ENCODE measurements around the gene WDFY4.

WDFY4 gene

DNA sequence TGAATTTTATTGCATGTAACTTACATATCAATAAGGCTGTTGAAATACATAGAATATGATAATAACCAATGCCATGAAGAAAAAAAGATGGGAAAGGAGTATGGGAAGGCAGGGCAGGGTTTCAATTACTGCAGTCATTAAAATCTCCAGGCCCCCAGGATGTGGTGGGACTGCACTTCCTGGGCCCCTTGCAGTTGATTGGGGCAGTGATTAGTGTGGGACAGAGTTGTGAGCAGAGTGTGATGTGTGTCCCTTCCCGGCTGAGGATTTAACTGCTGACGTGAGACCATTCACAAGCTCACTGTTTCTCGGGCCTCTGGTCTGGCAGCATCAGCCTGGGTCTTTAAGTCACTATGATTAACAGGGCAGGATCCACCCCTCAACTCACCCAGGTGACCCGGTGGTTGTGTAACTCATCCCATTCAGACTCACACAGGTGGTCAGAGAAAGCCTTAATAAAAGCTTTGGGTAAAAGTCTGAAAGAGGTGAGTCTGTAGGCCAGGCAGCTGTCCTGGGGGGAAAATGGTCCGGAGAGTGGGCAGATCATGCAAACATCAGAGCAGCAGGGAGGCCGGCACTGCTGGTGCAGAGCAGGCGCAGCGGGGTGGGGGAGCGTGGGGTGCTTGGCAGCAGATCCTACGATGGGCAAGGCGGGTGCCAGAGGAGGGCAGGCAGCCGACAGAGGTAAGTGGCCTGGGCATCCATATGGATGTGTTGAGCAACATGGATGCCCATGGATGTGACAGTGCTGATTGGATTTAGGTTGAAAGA lies 36.3 kb upstream of the WDFY4 start:
- H3K4me1 ChIP-seq (ENCODE audit: control insufficient read depth, insufficient read depth, low read length) = no peaks in the 10 kb centered on the region
- H3K9ac ChIP-seq (ENCODE audit: low read depth, low read length) = no peak overlapping the region
- H3K4me3 ChIP-seq (ENCODE audit: low read depth, low read length) = no peak overlapping the region
- H3K36me3 ChIP-seq (ENCODE audit: control insufficient read depth, insufficient read depth, low read length) = no peaks in the 10 kb centered on the region
- peaks cover 2% of the 10 kb centered on the region for H3K27me3 ChIP-seq (ENCODE audit: control insufficient read depth, insufficient read depth, low read length)
- H3K9me3 ChIP-seq (ENCODE audit: control insufficient read depth, insufficient read depth, low read length) = no peaks in the 10 kb centered on the region

DNA sequence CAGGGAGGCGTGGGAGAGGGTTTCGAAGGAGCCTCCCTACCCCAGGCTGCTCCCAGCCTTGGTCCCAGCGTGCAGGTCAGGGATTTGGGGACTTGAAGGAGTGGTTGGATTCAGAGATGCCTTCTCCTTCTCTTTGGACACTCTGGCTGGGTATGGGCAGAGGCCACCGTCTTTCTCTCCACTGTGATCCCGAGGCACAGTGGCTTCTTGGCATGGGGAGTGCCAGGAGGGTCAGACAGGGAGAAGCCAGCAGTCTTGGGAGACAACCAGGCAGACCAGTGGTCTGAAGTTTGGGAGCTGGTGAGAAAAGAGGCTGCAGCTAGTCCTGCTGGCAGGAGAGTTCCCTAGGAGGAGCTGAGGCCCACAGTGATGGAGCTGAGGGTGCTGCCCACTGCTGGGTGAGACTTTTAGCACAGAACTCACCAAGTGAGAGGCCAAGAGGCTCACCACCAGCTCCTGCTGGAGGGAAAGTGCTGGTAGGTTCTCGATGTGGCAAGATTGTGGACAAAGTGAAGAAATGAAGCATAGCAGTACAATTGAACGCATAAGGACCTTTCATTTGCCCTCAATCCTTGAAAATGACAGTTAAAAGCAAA lies 35.2 kb upstream of the WDFY4 start:
- Histone ChIP-seq H3K36me3 (ENCODE audit: control insufficient read depth, insufficient read depth, low read length) (no peaks in the 10 kb centered on the region), H3K9me3 (ENCODE audit: control insufficient read depth, insufficient read depth, low read length) (no peaks in the 10 kb centered on the region), H3K4me3 (ENCODE audit: low read depth, low read length) (no peak overlapping the region), H3K4me1 (ENCODE audit: control insufficient read depth, insufficient read depth, low read length) (no peaks in the 10 kb centered on the region), H3K27me3 (ENCODE audit: control insufficient read depth, insufficient read depth, low read length) (peaks cover 7% of the 10 kb centered on the region), H3K9ac (ENCODE audit: low read depth, low read length) (no peak overlapping the region)

DNA sequence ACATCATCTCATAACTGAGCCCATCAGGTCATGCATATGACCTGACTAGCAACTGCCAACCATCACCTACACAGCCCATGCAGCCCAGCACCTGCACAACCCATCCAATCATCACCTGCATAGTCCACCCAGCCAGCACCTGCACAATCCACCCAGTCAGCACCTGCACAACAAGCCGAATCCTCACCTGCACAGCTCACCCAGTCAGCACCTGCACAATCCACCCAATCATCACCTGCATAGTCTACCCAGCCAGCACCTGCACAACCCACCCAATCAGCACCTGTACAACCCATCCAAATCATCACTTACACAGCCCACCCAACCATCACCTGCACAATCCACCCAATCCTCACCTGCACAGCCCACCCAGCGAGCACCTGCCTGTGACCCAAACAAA lies 33.4 kb upstream of the WDFY4 start:
- no peaks in the 10 kb centered on the region for H3K36me3 ChIP-seq (ENCODE audit: control insufficient read depth, insufficient read depth, low read length)
- peaks cover 15% of the 10 kb centered on the region for H3K27me3 ChIP-seq (ENCODE audit: control insufficient read depth, insufficient read depth, low read length)
- H3K9me3 ChIP-seq (ENCODE audit: control insufficient read depth, insufficient read depth, low read length) = no peaks in the 10 kb centered on the region
- no peak overlapping the region for H3K4me3 ChIP-seq (ENCODE audit: low read depth, low read length)
- H3K9ac ChIP-seq (ENCODE audit: low read depth, low read length) = no peak overlapping the region
- H3K4me1 ChIP-seq (ENCODE audit: control insufficient read depth, insufficient read depth, low read length) = no peaks in the 10 kb centered on the region

- H3K9ac ChIP-seq (ENCODE audit: low read depth, low read length) = no peak overlapping the region
- no peaks in the 10 kb centered on the region for H3K36me3 ChIP-seq (ENCODE audit: control insufficient read depth, insufficient read depth, low read length)
- H3K27me3 ChIP-seq (ENCODE audit: control insufficient read depth, insufficient read depth, low read length) = peaks cover 20% of the 10 kb centered on the region
- peaks cover 4% of the 10 kb centered on the region for H3K4me1 ChIP-seq (ENCODE audit: control insufficient read depth, insufficient read depth, low read length)
- no peak overlapping the region for H3K4me3 ChIP-seq (ENCODE audit: low read depth, low read length)
- no peaks in the 10 kb centered on the region for H3K9me3 ChIP-seq (ENCODE audit: control insufficient read depth, insufficient read depth, low read length)
These were observed 32.8 kb upstream of the WDFY4 start for GRCh38 chr10:48651839-48652238.

DNA sequence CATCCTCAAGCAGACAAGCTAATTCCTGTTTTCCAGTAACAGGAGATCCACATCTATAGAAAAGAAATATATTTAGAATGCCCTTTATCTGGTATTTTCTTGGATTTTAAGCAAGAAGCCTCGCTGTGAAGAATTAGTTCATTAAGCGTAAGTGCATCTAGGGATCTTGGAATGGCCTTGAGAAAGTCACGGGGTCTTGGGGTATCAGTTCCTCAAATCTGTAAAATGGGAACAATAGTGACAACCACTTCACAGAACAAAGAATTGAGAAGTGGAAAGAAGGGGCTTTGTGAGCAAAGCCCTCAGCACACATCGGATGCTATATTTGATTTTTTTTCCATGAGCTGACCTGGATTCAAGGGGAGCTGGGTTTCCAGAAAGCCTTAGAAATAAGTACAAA lies 32.3 kb upstream of the WDFY4 start:
- H3K4me3 ChIP-seq (ENCODE audit: low read depth, low read length) = no peak overlapping the region
- H3K27me3 ChIP-seq (ENCODE audit: control insufficient read depth, insufficient read depth, low read length) = peaks cover 25% of the 10 kb centered on the region
- H3K36me3 ChIP-seq (ENCODE audit: control insufficient read depth, insufficient read depth, low read length) = no peaks in the 10 kb centered on the region
- H3K4me1 ChIP-seq (ENCODE audit: control insufficient read depth, insufficient read depth, low read length) = peaks cover 5% of the 10 kb centered on the region
- no peak overlapping the region for H3K9ac ChIP-seq (ENCODE audit: low read depth, low read length)
- H3K9me3 ChIP-seq (ENCODE audit: control insufficient read depth, insufficient read depth, low read length) = no peaks in the 10 kb centered on the region

DNA sequence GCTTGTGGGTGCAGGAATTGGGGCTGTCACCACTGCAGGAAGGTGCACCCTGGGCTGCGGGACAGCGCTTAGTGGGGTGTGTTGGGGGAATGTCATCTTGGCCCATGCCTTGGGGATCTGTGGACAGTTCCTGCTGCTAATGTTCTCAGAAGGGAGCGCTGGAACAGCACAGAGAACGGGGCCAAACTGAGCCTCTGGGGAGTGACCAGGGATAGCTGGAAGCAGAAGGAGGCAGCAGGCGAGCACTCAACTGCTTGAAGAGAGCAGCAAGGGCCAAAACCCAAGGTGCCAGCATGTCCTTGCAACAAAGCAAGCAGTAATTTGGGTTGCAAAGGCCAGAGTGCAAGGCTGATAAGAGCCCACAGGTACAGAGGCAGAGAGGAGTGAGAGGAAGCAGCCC lies 31.3 kb upstream of the WDFY4 start:
- Histone ChIP-seq H3K27me3 (ENCODE audit: control insufficient read depth, insufficient read depth, low read length) (peaks cover 32% of the 10 kb centered on the region), H3K4me3 (ENCODE audit: low read depth, low read length) (no peak overlapping the region), H3K36me3 (ENCODE audit: control insufficient read depth, insufficient read depth, low read length) (no peaks in the 10 kb centered on the region), H3K9ac (ENCODE audit: low read depth, low read length) (no peak overlapping the region), H3K4me1 (ENCODE audit: control insufficient read depth, insufficient read depth, low read length) (peaks cover 5% of the 10 kb centered on the region), H3K9me3 (ENCODE audit: control insufficient read depth, insufficient read depth, low read length) (no peaks in the 10 kb centered on the region)

DNA sequence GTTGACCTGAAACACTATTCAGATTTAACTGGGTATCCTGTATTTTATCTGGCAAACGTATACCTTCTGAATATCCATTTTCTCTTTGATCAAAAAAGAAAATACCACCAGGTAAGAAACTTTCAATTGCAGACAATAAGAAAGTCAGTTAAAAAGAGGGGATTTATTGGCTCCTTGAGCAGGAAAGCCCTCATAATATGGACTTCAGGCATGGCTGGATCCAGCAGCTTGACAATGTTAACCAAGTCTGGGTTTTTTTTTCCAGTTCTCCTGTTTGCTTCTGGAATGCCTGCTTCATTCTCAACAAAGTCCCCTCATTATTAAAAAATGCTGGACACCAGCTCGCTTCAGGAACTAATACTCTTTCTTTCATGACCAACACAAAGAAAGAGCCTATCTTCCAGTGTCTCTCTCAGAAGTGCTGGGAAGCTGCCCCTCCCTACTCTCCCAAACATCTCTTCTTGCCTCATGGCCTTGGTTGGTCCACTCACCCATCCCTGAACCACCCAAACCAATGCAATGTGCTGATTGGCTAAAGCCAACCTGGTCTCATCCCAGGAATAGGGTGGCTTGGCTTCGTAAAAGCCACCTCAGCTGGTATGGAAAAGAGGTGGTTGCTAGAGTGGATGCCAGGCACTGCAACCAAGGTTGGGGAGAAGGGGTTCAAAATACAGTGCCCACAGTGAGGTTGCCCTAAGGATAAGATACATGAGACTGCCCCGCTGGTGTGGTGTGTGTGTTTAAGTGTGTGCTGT lies 30.6 kb upstream of the WDFY4 start:
- peaks cover 32% of the 10 kb centered on the region for H3K27me3 ChIP-seq (ENCODE audit: control insufficient read depth, insufficient read depth, low read length)
- peaks cover 5% of the 10 kb centered on the region for H3K4me1 ChIP-seq (ENCODE audit: control insufficient read depth, insufficient read depth, low read length)
- no peaks in the 10 kb centered on the region for H3K9me3 ChIP-seq (ENCODE audit: control insufficient read depth, insufficient read depth, low read length)
- no peak overlapping the region for H3K4me3 ChIP-seq (ENCODE audit: low read depth, low read length)
- no peak overlapping the region for H3K9ac ChIP-seq (ENCODE audit: low read depth, low read length)
- H3K36me3 ChIP-seq (ENCODE audit: control insufficient read depth, insufficient read depth, low read length) = no peaks in the 10 kb centered on the region

DNA sequence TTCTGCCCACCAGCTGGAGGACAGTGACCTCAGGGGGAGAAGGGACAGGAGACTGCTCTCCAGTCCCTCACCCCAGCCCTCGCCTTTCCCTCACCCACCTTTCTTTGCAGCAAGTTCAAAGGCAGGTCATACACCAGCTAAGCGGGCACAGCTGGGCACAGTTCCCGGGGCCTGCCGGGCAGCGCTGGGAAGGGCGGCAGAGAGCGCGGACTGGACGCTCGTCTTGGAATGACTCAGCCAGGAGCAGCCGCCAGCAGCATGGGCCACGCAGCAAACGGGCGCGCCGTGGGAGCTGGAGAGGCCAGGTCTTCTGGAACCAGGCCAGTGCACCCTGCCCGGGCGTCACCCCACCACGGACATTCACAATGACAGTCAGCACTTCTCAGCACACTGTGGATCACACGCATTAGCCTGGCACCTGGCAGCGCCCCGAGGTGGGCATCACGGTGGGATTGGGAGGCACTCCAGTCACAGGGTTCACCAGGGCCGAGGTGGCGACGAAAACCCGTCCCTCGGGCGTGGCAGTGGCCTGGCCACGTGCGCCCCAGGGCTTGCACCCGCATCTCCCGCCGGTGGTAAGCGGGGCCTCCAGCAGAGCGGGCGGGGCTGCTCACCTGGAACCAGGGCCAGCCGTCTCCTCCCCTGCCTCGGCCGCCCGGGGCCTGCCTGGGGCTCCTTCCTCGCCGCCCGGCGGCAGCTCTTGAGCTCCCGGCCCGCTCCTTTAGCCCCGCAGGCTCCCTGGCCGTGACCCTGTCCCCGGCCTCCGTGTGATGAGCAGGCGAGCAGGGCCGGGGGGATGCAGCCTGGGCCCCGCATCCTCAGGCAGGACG lies 29.0 kb upstream of the WDFY4 start:
- H3K9ac ChIP-seq (ENCODE audit: low read depth, low read length) = peak overlapping the region; percentile 12
- peaks cover 5% of the 10 kb centered on the region for H3K4me1 ChIP-seq (ENCODE audit: control insufficient read depth, insufficient read depth, low read length)

GRCh38 chr10:48656241-48656913 lies 28.3 kb upstream of the WDFY4 start:
- peak overlapping the region; percentile 62 for H3K4me3 ChIP-seq (ENCODE audit: low read depth, low read length)
- H3K27me3 ChIP-seq (ENCODE audit: control insufficient read depth, insufficient read depth, low read length) = peaks cover 30% of the 10 kb centered on the region
- H3K36me3 ChIP-seq (ENCODE audit: control insufficient read depth, insufficient read depth, low read length) = no peaks in the 10 kb centered on the region
- no peaks in the 10 kb centered on the region for H3K9me3 ChIP-seq (ENCODE audit: control insufficient read depth, insufficient read depth, low read length)
- no peak overlapping the region for H3K9ac ChIP-seq (ENCODE audit: low read depth, low read length)
- peaks cover 5% of the 10 kb centered on the region for H3K4me1 ChIP-seq (ENCODE audit: control insufficient read depth, insufficient read depth, low read length)

More for the DNA sequence above, 29.0 kb upstream of the WDFY4 start:
- no peaks in the 10 kb centered on the region for H3K9me3 ChIP-seq (ENCODE audit: control insufficient read depth, insufficient read depth, low read length)
- H3K27me3 ChIP-seq (ENCODE audit: control insufficient read depth, insufficient read depth, low read length) = peaks cover 30% of the 10 kb centered on the region
- peak overlapping the region; percentile 41 for H3K4me3 ChIP-seq (ENCODE audit: low read depth, low read length)
- H3K36me3 ChIP-seq (ENCODE audit: control insufficient read depth, insufficient read depth, low read length) = no peaks in the 10 kb centered on the region

GRCh38 chr10:48656914-48657305 lies 27.8 kb upstream of the WDFY4 start:
- no peaks in the 10 kb centered on the region for H3K36me3 ChIP-seq (ENCODE audit: control insufficient read depth, insufficient read depth, low read length)

DNA sequence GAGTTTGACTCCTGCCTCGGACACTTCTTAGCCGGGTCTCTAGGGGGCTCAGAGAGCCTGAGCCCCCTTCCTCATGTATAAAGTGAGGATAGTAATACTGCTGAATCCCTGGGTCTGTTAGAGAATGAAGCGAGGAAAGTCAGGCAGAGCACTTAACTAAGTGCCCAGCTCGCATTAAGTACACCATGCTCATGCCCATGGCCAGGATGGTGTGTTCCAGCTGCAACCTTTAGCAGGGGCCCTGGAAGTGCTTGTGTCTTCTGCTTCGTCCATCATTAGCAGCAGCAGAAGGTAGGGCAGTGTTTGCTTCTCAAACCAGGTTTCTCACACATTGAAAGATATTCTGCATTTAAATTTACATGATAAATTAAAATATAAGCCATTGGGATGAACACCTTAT lies 27.3 kb upstream of the WDFY4 start:
- Histone ChIP-seq H3K4me1 (ENCODE audit: control insufficient read depth, insufficient read depth, low read length) (peaks cover 5% of the 10 kb centered on the region), H3K27me3 (ENCODE audit: control insufficient read depth, insufficient read depth, low read length) (peaks cover 30% of the 10 kb centered on the region), H3K9me3 (ENCODE audit: control insufficient read depth, insufficient read depth, low read length) (no peaks in the 10 kb centered on the region), H3K9ac (ENCODE audit: low read depth, low read length) (no peak overlapping the region), H3K4me3 (ENCODE audit: low read depth, low read length) (no peak overlapping the region), H3K36me3 (ENCODE audit: control insufficient read depth, insufficient read depth, low read length) (no peaks in the 10 kb centered on the region)

More at GRCh38 chr10:48656914-48657305, 27.8 kb upstream of the WDFY4 start:
- no peak overlapping the region for H3K9ac ChIP-seq (ENCODE audit: low read depth, low read length)
- H3K9me3 ChIP-seq (ENCODE audit: control insufficient read depth, insufficient read depth, low read length) = no peaks in the 10 kb centered on the region
- peaks cover 5% of the 10 kb centered on the region for H3K4me1 ChIP-seq (ENCODE audit: control insufficient read depth, insufficient read depth, low read length)
- H3K4me3 ChIP-seq (ENCODE audit: low read depth, low read length) = peak overlapping the region; percentile 62
- peaks cover 30% of the 10 kb centered on the region for H3K27me3 ChIP-seq (ENCODE audit: control insufficient read depth, insufficient read depth, low read length)

Measured in iPS-15b (cell line).